Natural killer cell (primary cell): ENCODE data around the gene TLR8. TPM values are rescaled to one million over a fixed set of nuclear protein-coding genes. Genes with fewer than 3 reads are reported as not detected.

ENCODE experiments used
- ATAC-seq, 3 donors: fragments of 150-1000 bp in 2 of 3; fragments of 200-7000 bp in 1 of 3; cut with Tn5 transposase; 1 replicate in 1 of 3; 2 replicates in 2 of 3; pipeline ENCODE4 v1.10.0; 2021; ENCODE audit warnings: mild to moderate bottlenecking in 2 of 3, moderate library complexity in 2 of 3
- DNase-seq, 2 donors: peaks; one replicate each; pipeline versions ENCODE4 v3.0.0 to v3.0.0-alpha.2; 2013 to 2021; ENCODE audit warnings: mixed read lengths in 1 of 2
- H3K27ac ChIP-seq: one replicate; pipeline ENCODE4 v1.5.1; 2013; ENCODE audit warnings: mild to moderate bottlenecking, low read length
- H3K27me3 ChIP-seq: one replicate; pipeline ENCODE4 v1.6.1; 2013; ENCODE audit warnings: low read length; ENCODE audit not compliant: control insufficient read depth, insufficient read depth
- H3K36me3 ChIP-seq: one replicate; pipeline ENCODE4 v1.6.1; 2013; ENCODE audit warnings: low read length; ENCODE audit not compliant: control insufficient read depth, insufficient read depth
- H3K4me1 ChIP-seq: one replicate; pipeline ENCODE4 v1.6.1; 2013; ENCODE audit warnings: low read length; ENCODE audit not compliant: control insufficient read depth, insufficient read depth
- H3K4me3 ChIP-seq: one replicate; pipeline ENCODE4 v1.5.1; 2013; ENCODE audit warnings: low read length
- H3K9me3 ChIP-seq: one replicate; pipeline ENCODE4 v1.6.1; 2013; ENCODE audit warnings: low read length; ENCODE audit not compliant: control insufficient read depth, insufficient read depth
- H3K27ac Mint-ChIP-seq, 2 donors: one replicate each; pipeline ENCODE4 v1.8.0; 2022; ENCODE audit warnings: mild to moderate bottlenecking in 2 of 2, mixed read lengths in 2 of 2, moderate library complexity in 1 of 2
- H3K27me3 Mint-ChIP-seq, 2 donors: one replicate each; pipeline ENCODE4 v1.8.0; 2022; ENCODE audit warnings: low read depth in 2 of 2, mixed read lengths in 2 of 2
- H3K36me3 Mint-ChIP-seq: one replicate; pipeline ENCODE4 v1.8.0; 2022; ENCODE audit warnings: mixed read lengths
- H3K4me1 Mint-ChIP-seq, 2 donors: one replicate each; pipeline ENCODE4 v1.8.0; 2022; ENCODE audit warnings: mixed read lengths in 2 of 2
- H3K4me3 Mint-ChIP-seq: one replicate; pipeline ENCODE4 v1.8.0; 2022; ENCODE audit warnings: mild to moderate bottlenecking, moderate library complexity, mixed read lengths
- H3K9me3 Mint-ChIP-seq, 2 donors: one replicate each; pipeline ENCODE4 v1.8.0; 2022; ENCODE audit warnings: mixed read lengths in 2 of 2
- CTCF ChIP-seq: fragments of 200-600 bp; IDR thresholded peaks from one replicate; pipeline ENCODE4 v1.8.0; 2022; ENCODE audit warnings: antibody characterized with exemption
- WGBS: methylation state at CpG from one replicate; pipeline ENCODE4 v1.1.7; 2013; ENCODE audit warnings: missing lambda C conversion rate; ENCODE audit not compliant: insufficient coverage; 5-methylcytosine and 5-hydroxymethylcytosine counted together
- intact Hi-C: fragments of 100-400 bp; cut with micrococcal nuclease; formaldehyde crosslinking; loops from one replicate; pipeline ENCODE4 v1.14.2; 2022
- total RNA-seq, 4 donors: library from RNA; stranded (reverse); fragments of 120-200 nt in 1 of 4; gene quantifications; one replicate each; pipeline versions ENCODE4 v1.2.3 to v1.2.4, GENCODE V29; 2013 to 2022

The TLR8 gene
- total RNA-seq, 3 donors from 2014 or later (not counting 1 experiment from before 2014, with no cell fraction given), result 0.95 to 1.9 (median 0.95) TPM

DNA sequence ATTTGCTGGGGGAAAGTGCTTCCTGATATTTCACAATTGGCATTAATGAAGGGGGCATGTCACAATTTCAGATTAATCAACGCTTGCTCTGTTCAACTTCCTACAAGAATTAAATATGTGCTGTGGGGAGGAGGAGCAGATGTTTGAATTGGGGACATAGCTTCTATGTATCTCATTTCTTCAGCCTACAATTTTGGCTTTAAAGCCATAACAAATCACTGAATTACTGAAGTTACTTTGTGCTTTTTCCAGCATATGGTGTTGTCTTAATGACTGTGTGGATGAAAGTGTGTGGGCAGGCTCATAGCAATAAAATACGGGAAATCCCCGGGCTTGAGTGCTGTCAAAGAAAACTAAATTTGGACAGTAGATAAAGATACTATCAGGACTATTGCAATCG is 38.7 kb upstream of the TLR8 start:
- Histone ChIP-seq H3K4me3 (peak overlapping the region; percentile 23), H3K27ac (peak overlapping the region; percentile 56), H3K9me3 (no peaks in the 10 kb centered on the region), H3K36me3 (no peaks in the 10 kb centered on the region), H3K4me1 (no peaks in the 10 kb centered on the region), H3K27me3 (no peaks in the 10 kb centered on the region)
- no peaks in the 10 kb centered on the region for H3K4me1 Mint-ChIP-seq
- no peak for ATAC-seq
- no peak overlapping the region for H3K4me3 Mint-ChIP-seq
- no peaks in the 10 kb centered on the region for H3K36me3 Mint-ChIP-seq
- peaks cover 3 to 11% of the 10 kb centered on the region in 2 donors for H3K27me3 Mint-ChIP-seq
- no peaks in the 10 kb centered on the region for H3K9me3 Mint-ChIP-seq
- TF ChIP-seq CTCF, result no peak
- WGBS, result 40% methylated on average over 3 of the region's 4 CpGs
- no peak overlapping the region for H3K27ac Mint-ChIP-seq
- DNase-seq, result no peak
- intact Hi-C loops, result no loop called here

- H3K4me1 Mint-ChIP-seq, result no peaks in the 10 kb centered on the region
- intact Hi-C loops, result no loop called here
- H3K27me3 Mint-ChIP-seq, result peaks cover 3 to 17% of the 10 kb centered on the region in 2 donors
- H3K4me3 Mint-ChIP-seq, result no peak overlapping the region
- ATAC-seq (no peak), DNase-seq (no peak)
- H3K4me3 ChIP-seq, result no peak overlapping the region
- H3K27ac Mint-ChIP-seq, result no peak overlapping the region
- no peaks in the 10 kb centered on the region for H3K4me1 ChIP-seq
- H3K9me3 ChIP-seq, result no peaks in the 10 kb centered on the region
- H3K27me3 ChIP-seq, result no peaks in the 10 kb centered on the region
- TF ChIP-seq CTCF, result no peak
- no peaks in the 10 kb centered on the region for H3K9me3 Mint-ChIP-seq
- no peaks in the 10 kb centered on the region for H3K36me3 ChIP-seq
- peak overlapping the region; percentile 3 for H3K27ac ChIP-seq
- WGBS, result 33% methylated on average over 1 of the region's 4 CpGs
- H3K36me3 Mint-ChIP-seq, result no peaks in the 10 kb centered on the region
Observed at GRCh38 chrX:12868747-12869146, 37.7 kb upstream of the TLR8 start.

DNA sequence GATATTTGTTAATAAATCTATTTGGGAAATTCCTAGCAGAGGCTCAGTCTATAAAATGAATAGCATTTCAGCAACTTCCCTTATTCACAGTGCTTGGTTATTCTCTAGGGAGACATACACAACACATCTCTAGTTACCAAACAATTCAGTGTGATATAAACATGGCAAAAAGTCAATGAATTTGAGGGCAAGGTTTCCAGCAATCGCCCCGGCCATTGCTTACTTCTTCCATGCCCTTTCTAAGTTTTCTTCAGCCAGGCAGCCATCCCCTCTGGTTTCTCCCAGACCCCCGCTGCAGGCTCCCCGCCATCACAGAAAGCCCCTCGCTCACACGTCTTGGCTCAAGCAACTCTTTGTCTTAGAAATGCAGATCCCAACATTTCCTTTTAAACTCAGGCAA is 35.2 kb upstream of the TLR8 start:
- H3K36me3 ChIP-seq, result no peaks in the 10 kb centered on the region
- no peak overlapping the region for H3K4me3 Mint-ChIP-seq
- ATAC-seq, result no peak

More for the DNA sequence above, 35.2 kb upstream of the TLR8 start:
- Histone ChIP-seq H3K27me3 (no peaks in the 10 kb centered on the region), H3K9me3 (no peaks in the 10 kb centered on the region), H3K27ac (no peak overlapping the region), H3K4me3 (no peak overlapping the region), H3K4me1 (no peaks in the 10 kb centered on the region)
- no peak for TF ChIP-seq CTCF
- DNase-seq, result no peak
- no peaks in the 10 kb centered on the region for H3K9me3 Mint-ChIP-seq
- WGBS, result 92% methylated on average over 6 of the region's 6 CpGs
- no peak overlapping the region for H3K27ac Mint-ChIP-seq
- no peaks in the 10 kb centered on the region for H3K4me1 Mint-ChIP-seq
- peaks cover 3 to 17% of the 10 kb centered on the region in 2 donors for H3K27me3 Mint-ChIP-seq
- H3K36me3 Mint-ChIP-seq, result no peaks in the 10 kb centered on the region
- intact Hi-C loops, result no loop called here
